ENCODE data around the gene FHL2.
"Not testable (repeated sequence)": the region's sequence is repeated elsewhere in the genome, so short reads cannot be mapped to it uniquely, and the experiment has no call there.

Gene FHL2

DNA sequence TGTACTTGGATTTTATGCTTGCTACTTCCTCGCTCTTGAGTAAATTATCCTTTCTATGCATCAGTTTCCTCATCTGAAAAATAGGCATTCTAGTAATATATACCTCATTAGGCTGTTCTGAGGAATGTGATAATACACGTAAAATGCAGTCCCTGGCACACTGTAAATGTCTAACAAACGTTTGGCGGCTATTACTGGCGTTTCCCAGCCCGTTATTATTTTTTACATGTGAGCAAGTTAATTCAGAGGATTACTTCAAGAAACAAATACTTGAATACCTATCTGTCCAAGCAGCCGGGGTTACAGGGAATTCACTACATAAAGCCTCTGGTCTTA, 62.1 kb downstream of the FHL2 start:
- no peak for DNase-seq

DNA sequence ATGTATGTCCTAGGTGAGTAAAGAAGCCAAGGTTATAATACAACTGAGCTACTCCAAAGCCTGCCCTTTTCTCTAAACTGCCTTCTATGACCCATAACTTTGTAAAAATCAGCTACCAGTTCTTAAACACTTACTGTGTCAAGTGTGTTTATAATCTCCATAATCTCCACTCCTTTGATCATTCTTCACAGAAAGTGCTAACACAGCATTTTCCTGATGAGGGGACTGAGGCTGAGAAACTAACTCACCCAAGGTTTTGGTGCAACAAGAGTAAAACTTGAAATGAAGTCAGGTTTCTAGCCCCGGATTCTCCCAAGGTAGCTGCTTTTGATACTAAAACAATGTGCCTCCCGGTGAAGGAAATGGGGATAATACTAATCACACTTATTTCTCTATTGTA, 63.4 kb downstream of the FHL2 start:
- DNase-seq, result no peak

DNA sequence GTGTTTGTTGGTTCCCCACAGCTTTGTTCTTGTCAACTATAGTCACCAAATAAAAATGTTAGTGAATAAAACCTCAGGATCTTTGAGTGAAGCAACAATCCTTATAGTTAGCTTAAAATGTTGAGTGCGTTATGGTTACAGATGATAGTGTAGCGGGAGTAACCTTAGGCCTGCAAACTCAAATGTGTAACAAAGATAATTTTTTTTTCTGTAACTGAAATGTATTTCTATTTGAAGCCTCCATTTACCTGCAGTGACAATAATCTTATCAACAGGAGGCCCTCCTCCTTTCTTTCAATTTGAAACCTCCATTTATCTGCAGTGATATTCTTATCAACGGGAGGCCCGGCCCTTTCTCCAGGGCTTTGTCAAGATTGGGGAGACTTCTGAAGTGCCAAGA, 64.6 kb downstream of the FHL2 start:
- no peak for DNase-seq

DNA sequence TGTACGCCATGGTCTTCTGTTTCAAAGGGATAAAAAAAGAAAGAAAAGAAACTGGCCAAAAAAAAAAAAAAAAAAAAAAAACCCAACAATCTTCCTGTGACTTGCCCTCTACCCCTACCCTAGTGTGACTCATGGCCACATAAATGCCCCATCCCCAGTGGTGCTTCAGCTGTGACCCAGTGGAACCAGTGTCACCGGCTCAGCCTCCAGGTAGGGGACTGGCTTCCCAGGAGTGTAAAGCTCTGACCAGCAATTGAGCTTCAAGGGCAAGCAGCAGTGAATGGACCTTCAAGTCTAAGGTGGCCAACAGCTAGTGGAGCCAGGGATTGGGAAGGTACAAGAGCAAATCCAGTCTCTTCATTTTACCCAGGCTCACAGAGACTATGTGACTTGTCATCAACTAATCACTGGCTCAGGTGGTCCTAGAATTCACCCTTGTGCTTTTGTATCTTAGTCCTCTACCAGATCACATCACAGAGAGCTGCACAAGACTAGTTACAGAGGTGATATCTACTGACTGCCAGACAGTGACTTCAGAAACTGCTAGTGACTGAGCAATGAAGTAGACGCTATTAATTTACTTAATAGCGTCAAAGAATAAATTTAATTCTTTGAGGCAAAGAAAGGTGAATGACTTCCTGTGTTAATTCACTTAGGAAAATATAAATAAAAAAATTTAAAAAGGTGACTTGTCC, 68.0 kb downstream of the FHL2 start:
- no peak for DNase-seq

DNA sequence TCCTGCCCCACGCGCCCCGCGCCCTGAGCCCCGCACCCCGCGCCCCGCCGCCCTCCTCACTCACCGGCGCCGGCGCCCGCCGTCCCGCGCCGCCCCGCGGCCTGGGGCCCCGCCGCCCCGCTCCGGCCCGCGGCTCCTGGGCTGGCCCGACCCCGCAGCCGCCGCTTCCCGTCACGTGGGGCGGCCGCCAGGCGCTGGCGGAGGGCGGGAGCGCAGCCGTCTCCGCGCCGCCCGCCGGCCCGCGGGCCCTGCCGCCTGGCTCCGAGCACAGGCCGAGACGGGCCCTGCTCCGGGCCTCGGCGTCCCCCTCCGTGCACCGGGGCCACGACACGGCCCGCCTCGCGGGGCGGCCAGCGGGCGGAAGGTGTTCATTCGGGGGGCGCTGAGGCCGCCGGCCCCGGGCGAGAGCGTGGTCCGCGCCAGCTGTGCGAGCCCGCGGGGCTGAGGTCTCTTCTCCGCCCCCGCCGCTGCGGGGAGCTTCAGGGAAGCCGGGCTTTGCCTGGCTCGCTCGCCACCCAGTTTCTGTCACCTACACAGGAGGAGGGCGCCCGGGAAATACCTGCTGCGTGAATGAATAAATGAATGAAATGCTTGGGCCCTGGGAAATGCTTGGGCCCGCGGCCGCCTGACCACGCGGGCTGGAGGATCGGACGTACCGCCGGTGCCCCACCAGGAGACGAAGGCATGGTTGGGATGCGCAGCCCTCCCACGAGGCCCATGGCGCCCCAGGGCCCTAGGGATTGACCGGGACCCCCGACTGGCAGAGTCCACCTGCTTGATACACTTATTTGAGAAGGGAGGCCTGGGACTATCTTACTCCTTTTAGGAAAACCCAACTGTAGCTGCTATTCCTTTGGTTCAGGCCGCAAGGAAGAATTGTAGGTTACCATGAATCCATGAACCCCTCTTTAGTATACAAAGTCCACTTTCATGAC, 69.0 kb downstream of the FHL2 start, which contains the start of gene TGFBRAP1:
Gene TGFBRAP1, minus strand, starts transcription at position 175 of the 935 bp plus-strand sequence. CDS start 21,434 bp downstream, outside the sequence.
- peak; percentile 54 for DNase-seq

DNA sequence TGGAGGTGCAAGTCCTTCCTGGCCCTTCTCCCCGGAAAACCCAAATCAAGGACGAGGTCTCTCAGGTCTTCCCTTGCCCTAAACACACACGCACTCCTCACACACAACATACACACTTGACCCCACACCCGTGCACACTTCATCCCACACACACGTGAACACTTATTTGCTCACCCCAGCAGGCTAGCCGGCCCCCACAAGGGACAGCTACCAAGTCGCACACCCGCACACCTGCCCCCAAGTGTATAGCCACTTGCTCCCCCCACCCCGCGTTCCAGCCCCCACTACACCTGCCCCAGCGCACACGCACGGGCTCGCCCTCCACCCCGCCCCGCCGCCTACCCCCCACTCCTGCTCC, 69.7 kb downstream of the FHL2 start:
- DNase-seq, result no peak

DNA sequence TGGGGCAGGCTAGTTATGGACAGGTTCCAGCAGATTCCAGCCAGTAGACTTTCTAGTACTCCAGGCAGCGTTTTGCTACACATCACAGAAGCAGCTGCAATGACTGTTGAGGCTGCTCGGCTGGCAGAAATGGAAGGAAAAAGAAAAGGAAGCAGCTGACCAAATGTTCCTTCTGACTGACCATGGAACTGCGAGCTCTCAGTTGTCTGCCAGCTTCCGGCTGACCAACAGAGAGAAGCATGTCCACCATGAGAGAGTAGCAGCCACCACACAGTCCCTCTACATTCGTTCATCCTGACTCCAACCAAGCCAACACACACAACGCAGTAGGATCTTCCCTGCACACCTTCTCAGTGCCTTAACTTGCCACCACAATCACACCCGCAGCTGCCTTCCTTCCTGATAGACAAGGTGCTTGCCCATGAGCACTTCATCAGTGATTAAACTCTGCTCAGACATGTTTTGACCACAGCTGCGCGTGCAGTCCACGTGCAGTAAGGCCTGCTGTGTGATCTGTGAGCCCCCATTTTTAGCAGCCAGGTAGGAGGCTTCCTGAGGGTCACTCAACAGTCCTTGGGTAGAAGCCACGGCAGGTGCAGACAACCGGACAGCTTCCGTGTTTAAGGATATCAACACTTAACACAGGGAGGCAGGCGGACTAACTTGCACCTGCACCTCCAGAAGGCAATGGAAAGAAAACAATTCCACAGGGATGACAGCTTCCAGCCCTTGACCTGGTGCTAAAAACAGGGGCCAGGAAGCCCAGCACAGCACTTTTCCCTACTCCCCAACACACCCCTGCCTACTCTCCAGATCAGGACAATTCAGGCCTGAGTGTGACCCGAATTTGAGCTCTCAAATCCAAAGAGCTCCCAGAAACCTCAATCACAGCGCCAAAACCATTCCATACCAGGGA, 70.3 kb downstream of the FHL2 start:
- DNase-seq, result peak; percentile 68

DNA sequence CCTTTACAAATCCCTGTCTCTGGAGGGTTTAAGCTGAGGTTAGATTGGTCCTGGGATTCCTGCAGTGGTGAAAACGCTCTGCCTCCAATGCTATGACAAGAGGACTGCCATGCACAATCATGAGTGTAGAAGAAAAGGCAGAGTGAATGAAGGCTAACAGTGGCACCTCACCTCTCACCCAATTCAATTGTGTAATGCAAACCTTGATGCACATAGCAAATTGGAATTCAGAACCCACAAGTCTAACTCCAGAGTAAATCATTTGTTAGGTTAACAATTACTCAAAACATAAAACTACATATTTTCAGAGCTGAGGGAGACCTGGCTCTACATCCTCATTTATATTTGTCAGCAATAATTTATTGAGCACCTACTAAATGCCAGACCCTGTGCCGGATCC, 71.2 kb downstream of the FHL2 start:
- DNase-seq, result no peak

DNA sequence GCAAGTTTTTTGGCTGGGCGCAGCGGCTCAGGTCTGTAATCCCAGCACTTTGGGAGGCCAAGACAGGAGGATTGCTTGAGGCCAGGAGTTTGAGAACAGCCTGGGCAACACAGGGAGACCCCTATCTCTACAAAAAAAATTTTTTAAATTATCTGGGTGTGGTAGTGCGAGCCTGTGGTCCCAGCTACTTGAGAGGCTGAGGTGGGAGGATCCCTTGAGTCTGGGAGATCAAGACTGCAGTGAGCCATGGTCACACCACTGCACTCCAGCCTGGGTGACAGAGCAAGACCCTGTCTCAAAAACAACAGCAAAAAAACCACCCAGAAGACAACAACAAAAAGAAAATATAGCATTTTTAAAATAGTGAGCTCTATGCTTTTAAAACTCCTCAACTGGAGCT, 71.6 kb downstream of the FHL2 start:
- DNase-seq, result not testable (repeated sequence)

DNA sequence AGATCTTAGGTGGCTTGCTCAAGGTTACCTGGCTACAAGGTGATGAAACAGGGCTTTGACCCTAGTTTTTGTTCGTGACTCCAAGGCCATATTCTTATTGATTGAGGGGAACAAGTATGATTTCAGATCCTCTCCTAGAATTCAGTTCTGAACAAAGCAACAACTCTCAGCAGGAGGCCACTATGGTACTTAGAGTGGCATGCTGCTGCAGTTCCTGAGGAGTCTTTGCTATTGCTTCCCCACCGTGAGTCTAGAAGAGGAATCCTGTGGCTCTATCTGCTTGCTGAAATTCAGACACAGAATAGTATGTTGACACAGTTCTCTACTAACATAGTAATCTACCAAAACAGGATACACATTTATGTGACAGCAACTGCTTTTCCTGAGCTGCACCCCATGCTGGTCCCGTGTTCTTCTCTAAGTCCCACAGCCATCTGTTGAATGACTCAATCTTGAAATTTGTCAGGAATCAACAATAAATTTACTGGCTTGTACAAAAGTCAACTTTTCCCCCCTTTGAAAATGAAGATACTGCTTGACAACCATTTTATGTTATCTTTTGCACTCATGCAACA, 73.4 kb downstream of the FHL2 start:
- DNase-seq, result no peak

DNA sequence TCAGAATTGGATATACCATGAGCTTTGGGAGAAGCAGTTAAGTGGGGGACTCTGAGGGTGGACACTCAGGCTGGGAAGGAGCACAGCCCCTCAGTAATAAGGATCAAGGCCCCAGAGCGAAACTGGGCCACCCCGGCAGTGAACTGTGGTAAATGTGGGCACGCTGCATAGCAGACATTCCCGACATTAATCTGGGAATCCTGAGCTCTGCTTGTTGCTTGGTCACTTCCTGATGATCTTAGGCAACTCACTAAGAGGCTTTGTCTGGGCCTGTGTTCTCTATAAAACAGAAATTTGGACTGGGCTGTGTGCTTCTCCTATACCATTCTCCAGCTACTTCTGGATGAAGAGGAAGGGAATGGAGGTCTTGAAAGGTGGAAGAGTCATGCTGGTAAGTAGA, 74.1 kb downstream of the FHL2 start:
- DNase-seq, result no peak

DNA sequence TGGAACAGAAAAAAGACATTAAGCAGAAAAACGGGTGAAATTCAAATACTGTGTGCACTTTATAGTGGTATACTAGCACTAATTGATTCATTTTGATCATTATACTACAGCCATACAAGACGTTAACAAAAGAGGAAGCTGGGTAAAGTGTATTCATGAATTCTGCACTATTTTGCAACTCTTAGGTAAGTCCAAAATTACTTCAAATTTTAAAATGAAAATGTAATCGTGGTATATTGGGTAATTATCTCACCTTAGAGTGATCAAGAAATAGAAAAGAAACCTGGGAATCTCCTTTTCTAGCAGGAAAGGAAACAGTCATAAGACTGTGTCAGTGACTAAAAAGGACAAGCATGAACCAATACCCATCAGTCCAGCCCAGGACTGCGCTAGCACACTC, 74.8 kb downstream of the FHL2 start:
- DNase-seq, result no peak

DNA sequence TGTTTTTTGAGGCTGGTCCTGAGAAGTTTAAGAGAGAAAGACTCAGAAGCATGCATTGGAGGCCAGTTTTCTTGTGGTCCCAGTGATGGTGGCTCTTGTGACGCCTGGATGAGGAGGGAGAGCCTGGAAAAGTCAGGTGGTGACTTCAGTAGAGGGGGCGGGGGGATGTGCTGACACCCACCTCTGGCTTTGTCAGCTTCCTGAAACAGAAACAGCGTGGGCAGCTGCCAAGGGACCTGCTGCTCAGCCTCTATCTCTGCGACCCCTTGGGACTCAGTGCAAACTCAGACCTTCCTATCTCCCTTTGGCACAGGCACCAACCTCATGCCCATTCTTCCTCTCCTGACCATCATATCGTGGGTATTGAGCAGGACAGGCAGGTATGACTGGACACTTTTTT, 75.7 kb downstream of the FHL2 start:
- no peak for DNase-seq

DNA sequence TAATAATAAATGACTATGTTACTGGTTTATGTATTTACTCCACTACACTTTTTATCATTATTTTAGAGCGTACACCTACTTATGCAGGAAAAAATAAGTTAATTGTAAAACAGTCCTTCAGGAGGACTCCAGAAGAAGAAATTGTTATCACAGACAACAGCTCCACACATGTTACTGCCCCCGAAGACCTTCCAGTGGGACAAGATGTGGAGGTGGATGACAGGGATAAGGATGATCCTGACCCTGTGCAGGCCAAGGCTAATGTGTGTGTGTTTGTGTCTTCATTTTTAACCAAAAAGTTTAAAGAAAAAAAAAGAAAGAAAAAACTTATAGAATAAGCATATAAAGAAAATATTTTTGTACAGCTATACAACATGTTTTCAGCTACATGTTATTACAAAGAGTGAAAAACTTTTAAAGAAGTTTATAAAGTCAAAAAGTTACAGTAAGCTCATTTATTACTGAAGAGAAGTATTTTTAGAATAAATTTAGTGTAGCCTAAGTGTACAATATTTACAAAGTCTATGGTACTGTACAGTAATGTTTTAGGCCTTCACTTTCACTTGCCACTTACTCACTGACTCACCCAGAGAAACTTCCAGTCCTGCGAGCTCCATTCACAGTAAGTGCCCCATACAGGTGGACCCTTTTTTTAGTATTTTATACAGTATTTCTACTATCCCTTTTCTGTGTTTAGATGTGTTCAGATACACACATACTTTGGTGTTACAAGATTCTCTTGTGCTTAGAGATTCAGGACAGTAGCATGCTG, 76.8 kb downstream of the FHL2 start:
- no peak for DNase-seq

DNA sequence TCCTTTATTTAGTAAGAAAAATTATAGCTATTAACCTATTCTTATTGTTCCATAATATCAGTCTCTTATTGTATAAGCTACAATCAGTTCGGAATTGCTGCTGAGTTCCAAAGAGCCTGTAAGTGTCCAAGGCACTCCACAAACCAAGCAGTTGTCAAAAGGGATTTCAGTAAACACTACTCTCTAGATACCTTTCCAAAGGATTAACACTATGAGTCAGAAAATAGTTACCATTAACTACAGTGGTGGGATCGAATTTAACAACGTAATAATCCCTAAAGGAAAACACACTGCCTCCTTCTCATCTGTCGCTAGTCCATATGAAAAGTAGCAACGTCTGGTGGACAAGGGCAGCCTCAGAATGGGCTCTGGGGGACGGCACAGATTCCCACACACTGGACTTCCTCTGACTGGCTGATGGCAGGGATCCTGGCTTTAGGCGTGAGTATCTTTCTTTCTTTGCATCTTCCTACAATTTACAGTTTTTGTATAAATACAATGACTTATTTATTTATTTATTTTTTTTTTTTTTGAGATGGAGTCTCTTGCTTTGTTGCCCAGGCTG, 78.1 kb downstream of the FHL2 start:
- no peak for DNase-seq

DNA sequence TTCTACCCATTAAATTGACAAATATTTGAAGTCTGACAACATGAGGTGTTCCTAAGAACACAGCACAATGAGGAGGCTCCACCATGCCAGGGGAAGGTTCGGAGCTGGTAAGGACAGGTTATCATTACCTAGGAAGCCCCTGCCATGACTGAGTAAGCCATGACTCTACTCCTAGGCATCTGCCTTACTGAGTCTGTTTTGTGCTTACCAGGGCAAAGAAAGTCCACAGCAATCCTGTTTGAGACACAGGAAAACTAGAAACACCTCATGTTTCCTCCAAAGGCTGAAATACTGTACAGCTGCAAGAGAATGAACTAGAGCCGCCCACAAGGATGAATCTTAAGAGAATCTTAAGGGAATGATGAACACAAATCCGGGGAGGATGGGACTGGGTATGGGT, 80.9 kb downstream of the FHL2 start:
- DNase-seq, result no peak

DNA sequence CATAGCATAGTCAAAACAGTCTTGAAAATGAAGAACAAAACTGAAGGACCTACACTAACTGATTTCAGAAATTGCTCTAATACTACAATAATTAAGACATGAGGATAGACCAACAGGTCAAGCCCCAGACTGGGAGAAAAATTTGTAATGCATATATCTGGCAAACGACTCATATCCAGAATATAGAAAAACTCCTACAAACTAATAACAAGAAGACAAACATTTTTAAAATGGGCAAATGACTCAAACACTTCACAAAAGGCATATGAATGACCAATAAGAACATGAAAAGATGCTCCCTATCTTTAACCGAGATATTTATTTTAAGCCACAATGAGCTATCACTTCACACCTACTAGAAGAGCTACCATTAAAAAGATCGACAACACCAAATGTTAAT, 83.5 kb downstream of the FHL2 start:
- no peak for DNase-seq

DNA sequence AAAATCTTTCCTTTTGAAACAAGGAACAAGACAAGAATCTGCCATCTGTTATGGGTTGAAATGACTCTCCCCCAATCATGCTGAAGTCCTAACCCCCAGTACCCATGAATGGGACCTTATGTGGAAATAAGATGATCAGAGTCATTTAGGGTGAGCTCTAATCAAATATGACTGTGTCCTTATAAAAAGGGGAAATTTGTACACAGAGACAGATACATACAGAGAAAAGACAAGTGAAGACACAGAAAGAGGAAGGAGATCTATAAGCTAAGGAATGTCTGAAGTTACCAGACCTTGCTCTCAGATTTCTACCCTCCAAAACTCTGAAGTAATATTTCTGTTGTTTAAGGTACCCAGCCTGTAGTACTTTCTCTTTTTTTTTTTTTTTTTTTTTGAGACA, 85.0 kb downstream of the FHL2 start:
- DNase-seq, result no peak

Measured in NCI-H510A (cell line).